Renal pelvis (tissue), 4 donors: ENCODE results near the gene OR11A1. TPM values are rescaled to one million over a fixed set of nuclear protein-coding genes. Genes with fewer than 3 reads are reported as not detected.
"Not testable (repeated sequence)": the region's sequence is repeated elsewhere in the genome, so short reads cannot be mapped to it uniquely, and the experiment has no call there.

Experiments used
- DNase-seq: peaks from one replicate; pipeline ENCODE4 v3.0.0-alpha.2; 2013
- polyA plus RNA-seq, 3 donors: library from polyadenylated mRNA; unstranded; fragments of 120-200 nt; gene quantifications; one replicate each; pipeline ENCODE4 v1.2.1, GENCODE V29; 2013; ENCODE audit not compliant: insufficient read length in 3 of 3

The OR11A1 gene
- polyA plus RNA-seq, 3 donors = not detected

DNA sequence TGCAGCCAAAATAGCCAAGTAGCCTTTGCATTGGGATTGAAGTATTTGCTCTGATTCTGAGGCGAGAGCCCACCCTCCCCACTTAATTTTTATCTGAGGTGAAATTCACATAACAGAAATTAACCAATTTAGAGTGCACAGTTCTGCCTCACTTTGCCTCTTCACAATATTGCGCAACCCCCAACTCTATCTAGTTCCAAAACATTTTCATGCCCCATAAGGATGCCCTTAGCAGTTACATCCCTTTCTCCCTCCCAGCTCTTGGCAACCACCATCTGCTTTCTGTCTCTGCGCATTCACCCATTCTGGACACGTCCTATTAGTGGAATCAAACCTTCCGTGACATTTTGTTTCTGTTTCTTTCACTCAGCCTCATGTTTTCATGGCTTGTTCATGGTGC, 21.9 kb upstream of the OR11A1 start:
- DNase-seq = no peak

DNA sequence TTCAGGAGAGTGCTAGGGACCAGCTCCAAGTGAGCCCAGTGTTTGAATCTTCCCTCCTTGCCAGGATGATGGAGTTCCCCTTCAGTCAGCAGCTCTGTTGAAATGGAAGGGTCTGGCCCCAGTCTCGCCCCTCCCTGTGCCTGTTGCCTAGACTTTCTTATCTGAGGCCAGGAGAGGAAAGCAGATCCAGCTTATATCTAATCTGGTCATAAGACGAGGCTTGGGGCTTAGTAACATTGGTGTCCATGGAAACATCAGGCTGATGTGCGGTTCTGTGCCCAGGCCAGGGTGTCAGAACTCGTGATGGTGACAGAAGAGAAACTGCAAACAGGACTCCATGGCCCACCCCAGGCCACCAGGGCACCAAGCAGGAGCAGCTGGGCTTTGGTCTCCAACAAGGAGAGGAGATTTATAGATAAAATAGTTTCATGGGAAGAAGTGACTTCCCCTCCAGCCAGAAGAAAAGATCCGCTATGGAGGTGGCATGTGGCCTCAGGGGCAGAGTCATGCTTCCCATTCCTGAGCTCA, 21.1 kb upstream of the OR11A1 start:
- no peak for DNase-seq

DNA sequence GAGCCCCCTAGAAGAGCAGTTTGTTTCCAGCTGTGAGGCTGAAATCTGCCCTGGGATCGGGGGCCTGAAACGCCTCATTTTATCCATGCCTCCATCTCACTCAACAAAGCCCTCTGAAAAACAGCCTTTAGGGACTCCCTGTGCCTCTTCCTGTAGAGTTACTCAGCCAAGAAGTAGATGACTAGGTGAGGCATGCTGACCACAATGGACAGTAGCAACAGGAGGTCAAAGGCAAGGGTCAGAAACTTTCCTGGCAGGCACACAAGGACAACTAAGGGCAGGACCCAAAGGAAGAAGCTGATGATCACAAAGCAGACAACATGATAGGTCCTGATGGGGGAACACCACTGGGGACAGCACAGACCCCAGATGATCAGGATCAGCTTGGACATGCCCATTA, 18.1 kb upstream of the OR11A1 start:
- DNase-seq = no peak

DNA sequence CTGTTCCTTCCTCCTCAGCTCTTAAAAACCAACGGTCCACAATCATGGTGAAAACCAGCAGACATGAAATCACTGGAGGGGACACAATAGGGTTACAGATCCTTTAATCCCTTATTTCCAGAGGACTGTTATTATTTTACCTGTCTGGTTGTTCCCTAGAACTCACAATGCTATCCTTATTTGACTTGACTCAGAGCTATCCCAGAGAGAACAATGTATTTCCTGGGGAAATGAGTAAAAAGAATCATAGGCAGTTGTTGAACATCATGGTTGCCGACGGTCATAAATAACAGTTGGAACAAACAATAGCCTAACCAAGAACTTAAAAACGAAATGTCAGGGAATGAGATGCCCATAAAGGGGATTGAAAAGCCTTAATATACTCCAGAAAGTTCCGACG, 9.4 kb upstream of the OR11A1 start:
- no peak for DNase-seq

DNA sequence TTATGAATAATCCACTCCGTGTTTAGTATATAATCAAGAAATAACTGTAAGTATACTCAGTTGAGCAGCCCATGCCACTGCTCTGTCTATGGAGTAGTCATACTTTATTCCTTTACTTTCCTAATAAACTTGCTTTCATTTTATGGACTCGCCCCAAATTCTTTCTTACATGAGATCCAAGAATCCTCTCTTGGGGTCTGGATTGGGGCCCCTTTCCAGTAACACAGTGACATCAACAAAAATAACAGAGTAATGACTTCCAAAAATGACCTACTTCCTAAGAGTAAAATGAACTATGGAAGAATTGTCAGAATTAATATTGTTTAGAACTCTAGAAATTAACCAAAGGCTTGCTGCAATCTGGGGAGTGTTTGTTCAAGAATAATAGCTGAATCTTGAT, 8.9 kb upstream of the OR11A1 start:
- DNase-seq = no peak

DNA sequence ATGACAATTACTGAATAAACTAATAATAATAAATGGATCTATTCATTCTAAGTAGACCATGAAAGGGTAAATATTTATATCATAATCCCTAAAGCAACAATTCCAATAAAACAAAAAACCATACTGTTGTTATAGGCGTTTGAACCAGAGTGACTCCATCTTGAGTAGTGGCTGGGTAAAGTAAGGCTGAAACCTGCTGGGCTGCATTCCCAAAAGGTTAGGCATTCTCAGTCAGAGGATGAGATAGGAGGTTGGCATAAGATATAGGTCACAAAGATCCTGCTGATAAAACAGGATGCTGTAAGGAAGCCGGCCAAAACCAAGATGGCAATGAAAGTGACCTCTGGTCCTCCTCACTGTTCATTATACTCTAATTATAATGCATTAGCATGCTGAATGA, 8.4 kb upstream of the OR11A1 start:
- DNase-seq = no peak

DNA sequence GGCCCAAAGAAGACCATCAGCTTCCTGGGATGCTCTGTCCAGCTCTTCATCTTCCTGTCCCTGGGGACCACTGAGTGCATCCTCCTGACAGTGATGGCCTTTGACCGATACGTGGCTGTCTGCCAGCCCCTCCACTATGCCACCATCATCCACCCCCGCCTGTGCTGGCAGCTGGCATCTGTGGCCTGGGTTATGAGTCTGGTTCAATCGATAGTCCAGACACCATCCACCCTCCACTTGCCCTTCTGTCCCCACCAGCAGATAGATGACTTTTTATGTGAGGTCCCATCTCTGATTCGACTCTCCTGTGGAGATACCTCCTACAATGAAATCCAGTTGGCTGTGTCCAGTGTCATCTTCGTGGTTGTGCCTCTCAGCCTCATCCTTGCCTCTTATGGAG, 5.2 kb upstream of the OR11A1 start:
- no peak for DNase-seq

DNA sequence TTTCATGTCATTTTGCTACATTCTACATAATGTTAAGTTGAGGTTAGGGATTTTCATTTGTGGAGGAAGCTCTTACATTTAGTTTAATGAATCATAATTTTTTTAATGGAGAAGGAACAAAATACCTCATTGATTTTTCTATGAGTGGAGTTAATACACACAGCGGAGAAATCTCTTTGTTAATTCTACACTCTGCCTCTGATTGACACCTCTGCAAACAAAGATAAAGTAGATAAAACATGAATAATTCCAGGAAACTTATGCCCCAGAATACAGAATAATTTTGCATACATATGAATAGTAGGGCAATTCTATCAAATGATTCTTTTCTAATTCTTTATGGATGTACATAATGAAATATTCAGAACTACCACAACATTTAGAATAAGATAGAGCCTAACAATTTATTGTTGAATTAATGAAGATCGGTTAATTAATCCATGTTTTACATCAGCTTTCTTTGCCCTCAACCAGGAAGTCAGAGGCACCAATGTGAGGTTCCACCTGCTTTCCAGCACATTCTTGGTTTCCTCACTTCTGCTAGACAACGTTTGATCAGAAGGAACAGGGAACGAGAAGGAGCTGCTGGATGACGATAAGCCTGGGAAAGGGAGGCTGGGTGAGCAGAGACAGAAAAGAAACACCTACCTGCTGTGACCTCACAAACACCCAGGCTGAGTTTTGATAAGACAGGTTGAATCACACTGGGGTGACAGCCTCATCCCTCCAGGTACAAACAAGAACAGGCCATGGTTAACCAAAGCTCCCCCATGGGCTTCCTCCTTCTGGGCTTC, 4.3 kb upstream of the OR11A1 start:
- DNase-seq = no peak

DNA sequence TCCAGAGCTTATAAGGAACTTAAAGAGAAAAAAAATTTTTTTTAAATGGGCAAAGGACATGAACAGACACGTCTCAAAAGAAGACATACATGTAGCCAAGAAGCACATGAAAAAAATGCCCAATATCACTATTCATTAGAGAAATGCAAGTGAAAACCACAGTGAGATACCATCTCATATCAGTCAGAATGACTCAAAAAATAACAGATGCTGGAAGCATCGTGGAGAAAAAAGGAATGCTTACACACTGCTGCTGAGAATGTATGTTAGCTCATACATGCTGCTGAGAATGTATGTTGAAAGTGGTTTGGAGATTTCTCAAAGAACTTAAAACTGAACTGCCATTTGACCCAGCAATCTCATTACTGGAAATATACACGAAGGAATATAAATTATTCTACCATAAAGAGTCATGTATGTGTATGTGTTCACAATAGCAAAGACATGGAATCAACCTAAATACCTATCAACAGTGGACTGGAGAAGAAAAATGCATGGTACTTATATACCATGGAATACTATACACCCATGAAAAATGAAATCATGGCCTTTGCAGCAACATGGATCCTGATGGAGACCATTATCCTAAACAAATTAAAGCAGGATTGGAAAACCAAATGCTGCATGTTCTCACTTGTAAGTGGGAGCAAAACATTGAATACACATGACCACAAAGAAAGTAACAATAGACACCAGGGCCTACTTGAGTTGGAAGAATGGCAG, 5.2 kb downstream of the OR11A1 start:
- DNase-seq = no peak

DNA sequence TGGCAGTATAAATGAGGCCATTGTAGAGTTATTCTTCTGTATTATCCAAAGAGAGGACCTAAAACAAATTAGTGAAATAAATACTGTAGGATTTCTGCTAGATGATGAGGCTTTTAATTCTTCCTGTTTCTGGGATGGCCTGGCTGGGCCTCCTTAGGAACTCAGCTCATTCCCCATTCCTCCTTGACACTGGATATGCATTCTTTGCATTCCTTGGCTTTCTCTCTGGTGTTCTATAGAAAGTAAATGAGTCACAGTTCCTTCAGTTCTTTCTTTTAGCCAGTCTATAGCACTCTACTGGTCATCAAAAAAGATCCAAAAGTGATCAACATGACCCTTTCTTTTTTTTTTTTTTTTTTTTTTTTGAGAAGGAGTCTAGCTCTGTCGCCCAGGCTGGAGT, 9.2 kb downstream of the OR11A1 start:
- DNase-seq = no peak

DNA sequence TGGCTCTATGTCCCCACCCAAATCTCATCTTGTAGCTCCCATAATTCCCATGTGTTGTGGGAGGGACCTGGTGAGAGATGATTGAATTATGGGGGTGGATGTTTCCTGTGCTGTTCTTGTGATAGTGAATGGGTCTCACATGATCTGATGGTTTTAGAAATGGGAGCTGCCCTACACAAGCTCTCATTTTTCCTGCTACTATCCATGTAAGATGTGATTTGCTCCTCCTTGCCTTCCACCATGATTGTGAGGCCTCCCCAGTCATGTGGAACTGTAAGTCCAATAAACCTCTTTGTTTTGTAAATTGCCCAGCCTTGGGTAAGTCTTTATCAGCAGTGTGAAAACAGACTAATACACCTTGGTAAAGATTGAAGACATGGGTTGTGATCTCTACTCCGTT, 12.8 kb downstream of the OR11A1 start:
- DNase-seq = not testable (repeated sequence)

DNA sequence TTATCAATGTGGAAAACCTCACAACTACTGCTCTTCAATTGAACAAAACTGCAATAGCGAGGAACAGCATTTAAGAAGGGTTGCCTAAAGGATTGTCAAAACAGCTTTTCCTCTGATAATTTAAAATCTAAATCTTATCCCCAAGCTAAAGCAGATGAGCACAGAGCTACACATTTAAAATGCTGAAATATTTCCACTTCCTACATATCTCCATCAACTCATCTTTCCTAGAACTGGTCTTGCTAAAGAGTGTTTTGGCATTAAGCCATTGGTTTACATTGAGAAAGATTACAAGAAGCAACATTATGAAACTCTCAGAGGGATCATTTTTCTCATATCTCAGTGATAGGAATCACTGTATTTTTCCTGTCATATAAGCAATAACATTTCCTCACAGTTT, 14.2 kb downstream of the OR11A1 start:
- no peak for DNase-seq

DNA sequence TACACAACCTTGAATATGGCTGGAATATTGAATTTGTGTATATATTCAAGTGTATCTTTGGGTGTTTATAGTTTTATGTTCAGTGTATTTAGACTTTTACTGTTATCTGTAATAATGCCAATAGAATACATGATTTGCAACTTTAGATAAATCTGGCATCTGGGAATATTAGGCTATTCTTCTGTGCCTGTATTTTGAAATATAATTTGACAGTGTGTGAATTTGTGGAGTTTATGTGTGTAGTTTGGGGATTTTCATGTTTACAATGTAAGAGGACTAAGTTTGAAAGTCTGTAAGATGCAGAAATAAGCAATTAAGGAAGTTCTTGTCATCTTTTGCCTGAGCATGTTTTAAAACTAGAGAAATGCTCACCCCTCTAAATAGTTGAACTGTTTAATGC, 17.9 kb downstream of the OR11A1 start, which contains the start of gene OR10C1:
Gene OR10C1, plus strand, starts transcription at position 301 of the 400 bp plus-strand sequence. CDS start 710 bp downstream, outside the sequence.
- DNase-seq = no peak

DNA sequence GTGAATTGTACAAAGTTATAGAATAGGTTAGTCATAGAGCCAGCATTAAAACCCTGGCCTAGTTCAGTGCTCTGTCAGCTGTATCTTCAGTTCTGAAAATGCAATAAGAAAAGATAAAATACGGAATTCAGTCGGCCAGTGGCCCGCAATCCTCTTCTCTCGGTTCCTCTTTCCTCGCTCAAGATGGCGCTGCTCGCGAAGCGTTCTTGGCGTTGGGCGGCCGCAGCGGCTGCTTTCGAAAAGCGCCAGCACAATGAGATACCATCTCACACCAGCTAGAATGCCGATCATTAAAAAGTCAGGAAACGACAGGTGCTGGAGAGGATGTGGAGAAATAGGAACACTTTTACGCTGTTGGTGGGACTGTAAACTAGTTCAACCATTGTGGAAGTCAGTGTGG, 20.1 kb downstream of the OR11A1 start:
- not testable (repeated sequence) for DNase-seq

DNA sequence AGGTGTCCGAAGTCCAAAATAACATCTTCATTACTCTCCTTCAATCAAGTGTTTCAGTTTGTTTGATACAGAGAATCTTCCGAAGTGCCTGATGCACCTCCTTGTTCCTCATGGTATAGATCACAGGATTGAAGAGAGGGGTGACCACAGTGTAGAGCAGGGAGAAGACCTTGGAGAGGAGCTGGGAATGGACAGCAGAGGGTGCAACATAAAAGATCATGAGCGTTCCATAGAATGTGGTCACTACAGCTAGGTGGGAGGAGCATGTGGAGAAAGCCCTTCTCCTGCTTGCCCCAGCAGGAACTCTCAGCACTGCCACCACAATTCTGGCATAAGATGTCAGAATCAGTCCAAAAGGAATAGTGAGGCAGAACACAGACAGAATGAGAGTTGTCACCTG, 30.2 kb downstream of the OR11A1 start:
- DNase-seq = no peak

DNA sequence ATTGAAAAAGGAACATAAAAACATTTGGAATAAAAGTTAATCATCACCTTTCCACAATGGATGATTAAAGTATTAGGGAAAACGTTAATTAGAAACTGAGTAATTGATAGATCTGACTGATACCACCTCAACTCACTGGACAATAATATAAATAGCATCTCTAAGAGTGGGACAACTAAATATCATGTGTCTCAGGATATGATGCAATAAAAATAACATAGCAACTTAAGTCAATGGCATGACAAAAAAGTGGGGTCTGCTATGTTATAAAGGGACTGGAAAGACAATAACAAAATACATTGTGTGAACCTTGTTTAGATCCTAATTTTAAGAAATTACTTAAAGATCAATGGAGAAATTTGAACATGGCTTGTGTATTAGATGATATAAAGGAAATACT, 31.8 kb downstream of the OR11A1 start:
- no peak for DNase-seq

DNA sequence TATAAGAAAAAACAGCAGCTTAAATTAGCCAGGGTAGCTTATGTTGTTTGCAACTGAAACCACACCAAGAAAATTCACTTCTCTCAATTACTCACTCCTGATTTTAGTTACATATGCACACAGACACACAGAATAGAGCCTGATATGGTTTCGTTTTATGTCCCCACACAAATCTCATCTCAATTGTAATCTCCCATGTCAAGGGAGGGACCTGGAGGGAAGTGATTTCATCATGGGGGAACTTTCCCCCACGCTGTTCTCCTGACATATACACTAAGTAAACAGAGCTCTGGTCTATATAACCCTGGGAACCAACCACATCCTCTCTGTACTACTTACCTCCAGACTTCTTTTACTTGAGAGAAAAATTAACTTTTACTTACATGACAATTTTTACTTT, 32.3 kb downstream of the OR11A1 start:
- no peak for DNase-seq

DNA sequence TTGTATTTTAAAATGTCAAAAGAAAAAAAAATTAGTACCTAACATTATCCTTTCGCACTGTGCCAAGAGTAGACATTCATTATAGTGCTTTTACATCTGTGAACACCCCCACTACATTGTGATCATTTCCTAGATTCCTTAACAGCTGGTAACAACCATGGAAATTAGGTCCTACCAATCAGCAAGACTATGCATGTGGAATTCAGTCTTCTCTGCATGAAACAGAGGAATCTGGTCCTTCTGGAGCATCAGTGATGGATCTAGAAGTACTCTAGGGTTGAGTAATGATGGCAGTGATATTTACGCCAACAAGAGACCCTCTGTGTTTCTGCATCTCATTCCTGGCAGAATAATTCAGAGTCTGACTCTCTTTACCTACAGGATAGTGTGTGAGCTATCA, 32.7 kb downstream of the OR11A1 start:
- no peak for DNase-seq

DNA sequence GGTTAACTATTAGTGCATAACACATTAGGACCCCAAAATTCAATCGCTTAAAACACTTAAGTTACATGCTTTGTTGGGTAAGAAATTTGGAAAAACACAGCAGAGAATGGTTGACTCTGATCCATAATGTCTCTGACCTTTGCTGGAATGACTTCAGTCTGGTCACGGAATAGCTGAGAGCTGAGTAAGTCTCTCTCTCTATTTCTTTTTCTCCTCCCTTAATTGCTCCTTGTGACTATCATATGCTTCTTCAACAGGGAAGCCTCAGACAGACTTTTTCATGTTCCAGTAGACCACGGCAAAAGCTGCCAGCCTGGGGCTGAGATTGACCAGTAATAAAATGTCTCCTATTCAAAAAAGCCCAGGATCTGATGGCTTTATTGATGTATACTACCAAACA, 37.4 kb downstream of the OR11A1 start:
- DNase-seq = no peak

DNA sequence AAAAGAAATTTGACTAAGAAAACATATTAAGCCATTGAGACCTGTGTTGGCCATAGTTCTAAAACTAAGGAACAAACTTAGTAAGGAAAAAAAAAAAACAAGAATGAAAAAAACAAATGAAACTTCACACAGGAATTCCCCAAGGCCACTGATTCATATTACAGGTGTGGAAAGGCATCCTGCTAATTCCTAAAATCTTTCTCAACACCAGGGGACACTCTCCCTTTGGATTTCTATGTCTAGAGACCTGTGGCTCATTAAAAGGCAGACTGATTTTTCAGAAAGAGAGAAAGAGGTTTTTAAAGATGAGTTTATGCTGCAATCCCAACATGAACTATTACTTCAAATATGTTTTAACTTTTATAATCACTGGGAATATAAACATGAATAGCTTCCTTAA, 42.3 kb downstream of the OR11A1 start, which contains the start of gene OR12D1:
Gene OR12D1, plus strand, starts transcription at position 341 of the 400 bp plus-strand sequence.
- DNase-seq = no peak

DNA sequence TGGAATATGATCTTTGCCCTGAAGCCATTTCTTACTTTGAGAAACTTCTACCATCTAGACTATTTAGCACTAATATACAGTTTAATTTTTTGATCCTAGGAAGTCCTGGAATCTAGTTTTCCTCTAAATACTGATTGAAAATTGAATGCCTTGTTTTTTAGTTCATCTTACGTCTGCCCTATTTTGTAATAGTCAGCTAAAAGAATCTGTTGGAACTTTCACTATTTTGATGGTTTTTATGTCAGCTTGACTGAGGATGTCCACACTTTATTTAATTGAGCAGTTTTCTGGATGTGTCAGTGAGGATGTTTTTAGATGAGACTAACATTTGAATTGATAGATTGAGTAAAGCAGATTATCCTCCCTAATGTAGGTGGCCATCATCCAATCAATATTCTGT, 53.1 kb downstream of the OR11A1 start:
- DNase-seq = no peak

DNA sequence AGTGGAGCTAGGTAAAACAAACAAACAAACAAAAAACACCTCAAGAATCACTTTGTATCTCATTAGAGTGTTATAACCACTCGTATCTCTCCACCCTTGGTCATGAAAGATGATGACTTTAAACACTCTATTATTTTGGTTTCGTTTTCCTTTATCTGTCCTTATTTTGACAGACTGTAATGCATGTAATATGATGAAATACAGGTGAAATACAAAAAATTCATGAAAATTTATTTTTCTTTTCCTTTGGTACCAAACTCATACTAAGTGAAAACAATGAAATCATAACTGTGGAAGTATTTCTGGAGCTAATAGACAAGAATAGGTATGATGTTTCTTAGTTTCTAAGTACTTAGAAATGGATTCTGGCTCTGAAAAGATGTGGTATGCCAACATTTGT, 57.3 kb downstream of the OR11A1 start:
- no peak for DNase-seq

DNA sequence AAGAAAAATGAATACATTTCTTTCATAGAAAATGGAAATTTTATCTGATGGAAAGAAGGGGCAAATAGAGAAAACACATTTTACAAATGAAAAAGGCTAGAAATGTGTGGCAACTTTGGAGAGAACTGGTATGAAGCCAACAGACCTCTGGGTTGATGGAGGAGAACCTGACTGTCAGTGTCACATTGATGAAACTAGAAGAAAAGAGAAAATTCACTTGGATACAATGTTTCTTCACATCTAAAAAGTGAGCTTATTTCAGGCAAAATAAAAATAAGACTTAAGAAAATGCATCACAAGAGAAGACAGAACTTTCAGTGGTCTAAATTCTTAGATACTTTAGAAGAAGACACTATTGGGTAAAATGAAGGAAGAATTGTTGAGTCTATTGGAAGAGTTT, 61.5 kb downstream of the OR11A1 start, which contains the start of gene OR12D2:
Gene OR12D2, plus strand, starts transcription at position 301 of the 400 bp plus-strand sequence. CDS start 1,069 bp downstream, outside the sequence.
- no peak for DNase-seq
